ENCODE results near the gene SSBP3.

The SSBP3 gene

DNA sequence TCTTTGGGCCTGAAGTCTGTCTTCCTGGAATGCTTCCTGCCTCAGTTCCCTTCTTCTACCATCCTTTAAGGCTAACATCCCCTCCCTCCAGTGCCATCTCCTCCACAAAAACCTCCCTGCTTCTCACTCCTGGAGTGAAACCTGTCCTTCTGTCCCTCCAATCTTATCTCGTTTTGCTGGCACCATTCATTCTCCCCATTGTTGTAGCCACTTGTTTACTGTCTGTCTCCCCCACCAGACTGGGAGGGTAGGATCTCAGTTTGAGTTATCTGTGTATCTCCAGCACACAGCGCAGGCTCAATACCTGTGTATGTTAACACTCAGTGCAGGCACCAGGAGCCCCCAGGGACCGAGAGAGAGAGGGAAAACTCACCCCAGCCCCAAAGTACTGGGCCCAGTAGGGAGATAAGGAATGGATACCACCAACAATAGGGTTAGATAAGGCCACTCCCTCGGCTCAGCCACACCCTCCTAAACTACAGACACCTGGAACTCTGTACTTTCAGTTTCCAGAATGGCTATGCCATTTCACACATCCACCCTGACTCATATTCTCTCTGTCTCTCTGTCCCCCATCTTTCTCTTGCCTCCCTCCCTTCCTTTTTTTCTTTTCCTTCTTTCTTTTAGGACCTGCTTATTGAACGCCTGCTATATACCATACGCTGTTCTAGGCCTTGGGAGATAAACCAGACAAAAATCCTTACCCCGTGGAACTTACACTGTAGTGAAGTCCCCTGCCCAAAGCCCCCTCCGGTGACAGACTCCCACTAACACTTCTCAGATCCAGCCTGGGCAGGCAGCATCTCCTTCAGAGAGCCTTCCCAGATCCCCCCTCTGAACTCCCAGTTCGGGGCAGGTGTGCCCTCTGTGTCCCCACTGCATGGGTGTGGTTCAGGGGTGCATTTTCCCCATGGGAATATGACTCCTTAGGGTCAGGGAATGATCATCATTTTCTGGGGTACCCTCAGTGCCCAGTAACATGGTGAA lies 3.3 kb upstream of the SSBP3 start:
- peak; percentile 55 for DNase-seq

DNA sequence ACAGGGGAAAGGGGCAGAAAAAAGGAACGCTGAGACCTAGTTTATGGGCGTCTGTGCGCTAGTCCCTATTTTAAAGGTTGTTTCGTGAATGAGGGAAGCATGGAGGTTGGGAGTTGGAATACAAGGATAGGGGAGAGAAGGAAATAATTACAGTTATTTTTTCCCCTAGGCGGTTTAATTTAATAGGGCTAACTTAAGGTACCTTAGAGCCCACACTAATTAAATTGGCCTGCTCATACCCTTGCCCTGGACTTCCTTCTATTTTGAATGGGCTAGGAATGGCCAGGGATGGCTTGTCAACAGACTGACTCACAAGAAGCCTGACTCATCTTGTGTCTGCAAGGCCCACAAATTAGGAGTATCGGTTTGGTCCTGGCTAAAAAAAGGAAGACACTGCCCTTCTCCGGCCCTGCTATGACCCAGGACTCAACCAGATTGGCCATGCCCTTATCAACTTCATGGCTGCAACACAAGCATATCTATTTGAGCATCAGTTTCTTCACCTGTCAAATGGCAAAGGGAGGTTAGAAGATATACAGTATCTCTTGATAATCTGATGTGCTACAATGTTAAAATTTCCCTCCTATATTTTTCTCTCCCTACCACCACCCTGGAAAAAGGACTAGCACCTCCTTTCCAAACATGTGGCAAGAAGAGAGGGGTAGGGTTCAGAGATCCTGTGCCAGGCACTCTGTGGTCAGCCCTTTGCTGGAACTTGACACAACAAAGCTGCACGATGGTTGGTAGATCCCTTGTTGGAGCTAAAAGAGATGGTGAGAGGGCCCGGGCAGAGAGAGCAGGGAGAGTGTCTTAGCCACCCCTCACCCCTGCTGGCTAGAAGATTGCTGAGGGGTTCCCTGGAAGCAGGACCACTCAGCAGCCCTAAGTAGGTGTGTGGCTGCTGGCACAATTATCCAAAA lies 2.2 kb upstream of the SSBP3 start:
- DNase-seq: no peak

DNA sequence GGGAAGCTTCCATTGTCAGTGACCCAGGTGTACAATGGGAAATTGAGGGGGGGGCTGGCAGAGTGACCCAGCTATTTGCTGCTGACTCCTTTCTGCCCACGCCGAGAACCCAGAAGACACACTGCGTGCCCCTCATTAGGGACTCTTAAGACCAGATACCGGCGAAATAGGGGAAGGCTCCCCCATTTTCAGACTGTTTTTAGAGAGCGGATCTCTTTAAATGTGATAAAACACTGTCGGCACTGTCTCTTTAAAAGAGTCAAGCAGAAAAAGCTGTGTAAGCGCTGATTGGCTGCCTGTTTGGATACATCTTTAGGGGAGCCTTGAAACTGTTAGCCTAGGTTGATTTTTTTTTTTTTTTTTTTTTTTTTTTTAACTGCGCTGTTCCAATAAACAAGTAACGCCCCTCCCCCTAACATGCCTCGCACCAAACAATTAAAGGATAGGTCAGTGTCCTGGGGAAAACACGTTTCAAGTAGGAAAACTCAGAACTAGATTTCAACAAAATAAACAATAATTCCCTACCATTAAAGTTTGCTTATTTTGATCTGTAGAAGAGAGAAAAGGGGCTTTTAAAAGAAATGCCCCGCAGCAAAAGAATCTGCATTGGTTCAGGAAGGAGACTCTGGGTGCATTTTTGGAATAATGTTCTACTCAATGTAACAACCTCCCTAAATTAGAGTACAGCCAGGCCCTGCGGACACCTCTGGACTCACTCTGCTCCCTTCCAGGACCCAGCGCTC lies 1.4 kb upstream of the SSBP3 start:
- peak; percentile 65 for DNase-seq

DNA sequence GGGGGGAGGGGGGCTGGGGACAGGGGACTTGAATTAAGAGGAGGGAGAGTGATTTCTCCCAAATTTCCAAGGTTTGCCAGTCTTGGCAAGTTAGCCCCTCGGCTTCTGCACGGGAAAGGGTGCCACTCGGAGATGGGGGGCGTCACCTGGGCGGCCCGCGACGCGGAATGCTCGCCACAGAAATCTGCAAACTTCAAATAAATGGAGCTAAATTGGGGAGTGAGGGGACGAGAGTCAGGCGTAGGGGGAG lies 885 bp upstream of the SSBP3 start:
- DNase-seq: no peak

DNA sequence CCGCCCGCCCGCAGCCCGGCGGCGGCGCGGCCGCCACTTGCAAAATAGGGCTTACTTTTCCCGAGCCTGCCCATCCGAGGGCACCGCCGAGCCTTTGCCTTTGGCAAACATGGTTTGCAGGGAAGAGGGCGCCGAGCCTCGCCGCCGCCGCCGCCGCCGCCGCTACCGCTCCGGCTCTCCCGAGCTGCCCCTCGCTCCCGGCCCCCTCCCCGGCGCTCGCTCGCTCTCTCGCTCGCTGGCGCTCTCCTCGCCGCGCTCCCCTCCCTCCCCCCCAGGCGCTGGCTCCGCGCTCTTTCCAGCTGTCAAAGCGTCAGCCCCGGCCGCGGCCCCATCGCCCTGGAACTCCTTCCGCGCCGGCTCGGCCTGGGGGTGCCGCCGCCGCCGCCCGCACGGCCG lies 298 bp downstream of the SSBP3 start:
- DNase-seq: no peak

DNA sequence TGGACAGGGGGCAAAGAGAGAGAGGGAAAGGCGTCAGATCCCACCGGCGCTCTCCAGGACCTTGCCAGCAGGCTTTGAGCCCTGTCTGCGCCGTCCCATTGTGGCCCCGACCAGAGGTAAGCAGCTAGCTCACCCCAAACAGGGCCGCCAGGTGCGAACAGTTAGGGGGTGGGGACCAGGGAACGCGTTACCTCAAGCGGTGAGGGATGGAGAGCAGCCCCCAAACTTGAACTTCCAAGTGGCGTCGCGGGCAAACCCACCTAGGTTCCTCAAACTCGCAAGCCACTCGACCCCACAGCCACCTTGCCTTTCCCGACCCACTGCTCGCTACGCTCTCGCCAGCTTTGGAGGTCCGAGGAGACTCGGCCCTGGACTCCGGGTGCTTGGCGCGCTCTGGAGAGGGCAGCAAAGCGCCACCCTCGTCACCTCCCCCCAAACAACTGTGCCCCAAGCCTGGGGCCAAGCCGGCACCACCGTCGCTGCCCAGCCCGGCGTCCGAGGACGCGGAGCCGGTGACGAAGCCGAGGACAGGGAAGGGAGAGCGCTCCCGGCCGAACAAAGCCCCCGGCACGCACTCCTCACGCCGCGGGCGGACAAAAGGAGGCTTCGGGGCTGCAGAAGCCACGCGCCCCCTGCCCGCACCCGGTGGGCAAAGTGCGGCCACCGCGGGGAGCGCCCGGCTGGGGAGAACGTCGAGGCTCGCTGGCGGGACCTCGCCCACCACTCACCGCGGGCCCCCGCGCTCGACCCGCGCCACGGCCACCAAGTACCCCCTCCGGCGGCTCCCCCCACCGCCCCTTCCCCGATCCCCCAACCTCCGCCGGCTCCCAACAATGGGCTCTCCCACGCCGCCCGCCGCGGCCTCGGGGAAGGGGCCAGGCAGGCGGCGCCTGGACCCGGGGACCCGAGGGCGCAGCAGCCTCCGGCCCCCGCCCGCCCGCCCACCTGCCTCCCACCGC lies 976 bp downstream of the SSBP3 start:
- peak; percentile 42 for DNase-seq

GRCh38 chr1:54404263-54404662 lies 1.9 kb downstream of the SSBP3 start:
- no peak for DNase-seq

- DNase-seq: peak; percentile 46
Measured at GRCh38 chr1:54403808-54404261, 2.4 kb downstream of the SSBP3 start.

DNA sequence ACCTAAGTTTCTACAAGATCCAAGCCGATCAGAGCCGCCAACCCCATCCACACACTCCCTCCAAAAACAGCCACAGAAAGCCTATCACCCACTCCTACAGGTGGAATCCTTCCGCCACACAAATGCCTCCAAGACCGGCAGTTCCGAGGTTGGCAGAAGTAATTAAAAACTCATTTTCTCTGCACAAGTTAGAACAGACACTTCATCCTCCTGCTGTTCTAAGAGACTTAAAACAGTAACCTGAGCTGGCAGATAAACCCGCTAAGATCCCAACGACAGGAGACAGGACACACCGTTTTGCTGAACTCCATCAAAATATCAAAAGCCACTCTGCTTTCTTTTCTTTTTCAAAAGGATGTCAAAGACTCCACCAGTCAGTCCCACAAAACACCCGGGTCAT lies 2.8 kb downstream of the SSBP3 start:
- DNase-seq: no peak

- DNase-seq: no peak
Measured at GRCh38 chr1:54402896-54403295, 3.3 kb downstream of the SSBP3 start.

DNA sequence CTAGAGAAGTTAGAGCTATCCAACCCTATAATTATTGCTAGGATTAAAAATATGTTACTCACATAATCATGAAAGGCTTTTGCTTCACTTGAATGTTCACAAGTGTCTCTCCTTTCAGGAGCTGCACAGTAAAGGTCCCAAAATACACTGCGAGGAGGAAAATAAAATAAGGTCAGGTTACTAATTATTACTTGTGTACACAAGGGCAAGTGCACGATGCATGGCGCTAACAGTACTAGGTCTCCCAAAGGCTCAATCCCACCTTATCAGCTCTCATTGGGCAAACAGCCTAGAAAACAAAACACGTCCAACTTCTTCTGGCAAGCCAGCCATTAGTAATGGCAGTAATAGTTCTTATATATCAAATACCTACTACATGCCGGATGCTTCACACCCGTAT lies 4.4 kb downstream of the SSBP3 start:
- no peak for DNase-seq

GRCh38 chr1:54400329-54400728 lies 5.9 kb downstream of the SSBP3 start:
- peak; percentile 34 for DNase-seq

DNA sequence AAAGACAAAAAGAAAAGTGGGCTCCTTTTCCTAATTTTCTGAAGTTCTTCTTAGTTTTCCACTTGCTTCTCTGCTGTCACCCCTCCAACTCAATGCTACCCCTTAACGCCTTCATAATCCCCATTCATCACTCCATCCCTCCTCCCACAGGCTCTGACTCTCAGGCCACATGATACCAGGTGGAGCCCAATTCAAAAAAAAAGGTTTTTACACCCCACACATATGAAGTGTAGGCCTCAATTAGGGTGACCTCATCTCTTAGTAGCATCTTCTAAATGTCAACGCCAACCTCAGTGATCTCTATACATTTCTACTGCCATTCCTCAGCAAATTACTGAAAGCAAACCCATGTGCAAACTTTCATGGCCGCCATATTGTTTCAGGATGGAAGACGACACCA lies 6.4 kb downstream of the SSBP3 start:
- peak; percentile 29 for DNase-seq

GRCh38 chr1:54398963-54399528 lies 7.1 kb downstream of the SSBP3 start:
- peak; percentile 63 for DNase-seq

DNA sequence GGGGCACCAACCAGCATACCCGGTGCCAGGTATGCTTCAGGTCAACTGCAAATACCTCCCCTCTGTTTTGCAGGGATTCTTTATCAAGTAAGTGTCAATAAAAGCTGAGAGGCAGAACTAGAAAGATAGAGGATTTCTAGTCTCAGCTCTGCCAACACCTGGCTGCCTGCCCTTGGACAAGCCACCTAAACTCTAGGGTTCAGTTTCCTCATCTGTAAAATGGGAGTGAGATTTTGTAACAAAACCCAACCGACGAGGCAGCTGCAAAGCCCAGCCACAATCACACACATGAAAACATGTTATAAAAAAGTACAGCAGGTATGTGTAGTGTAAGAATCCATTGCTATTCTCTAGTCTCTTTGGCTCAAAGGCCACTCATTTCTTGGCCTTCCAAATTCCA lies 8.2 kb downstream of the SSBP3 start:
- DNase-seq: no peak

- no peak for DNase-seq
Measured at GRCh38 chr1:54397090-54397591, 9.1 kb downstream of the SSBP3 start.

DNA sequence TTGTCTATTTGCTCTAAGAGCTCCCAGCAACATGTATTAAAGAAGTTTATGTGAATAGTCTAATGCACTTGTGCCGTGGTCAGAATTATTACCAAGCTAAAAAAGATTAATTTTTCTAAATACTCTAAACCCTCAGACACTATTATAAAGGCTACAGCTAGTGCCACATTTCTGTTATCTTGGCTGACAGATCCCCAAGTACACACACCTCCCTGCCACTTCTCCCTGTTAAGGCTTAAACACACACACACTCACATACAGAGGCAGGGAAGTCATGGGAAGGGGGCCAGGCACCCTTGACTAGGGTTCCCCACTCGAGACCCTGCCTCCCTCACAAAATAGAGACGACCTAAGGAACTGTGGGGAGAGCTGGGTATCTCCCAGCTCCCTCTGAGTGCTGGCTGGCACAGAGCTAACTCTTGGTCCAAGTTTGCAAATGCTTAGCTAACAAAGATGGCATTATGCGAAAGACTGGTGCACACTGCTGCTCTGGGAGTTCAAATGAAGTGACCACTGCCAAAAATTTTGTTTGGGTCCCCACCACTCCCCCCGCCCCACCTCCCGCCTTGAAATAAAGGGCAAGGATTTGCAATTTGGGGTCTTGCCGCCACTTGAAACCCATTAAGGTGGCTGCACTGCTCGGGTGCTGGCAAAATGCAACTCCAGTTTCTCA lies 9.8 kb downstream of the SSBP3 start:
- no peak for DNase-seq

- no peak for DNase-seq
Measured at GRCh38 chr1:54395281-54395934, 10.8 kb downstream of the SSBP3 start.

- no peak for DNase-seq
Measured at GRCh38 chr1:54394104-54394503, 12.1 kb downstream of the SSBP3 start.

GRCh38 chr1:54392401-54392800 lies 13.8 kb downstream of the SSBP3 start:
- no peak for DNase-seq

All from stimulated activated CD4-positive, alpha-beta T cell treated with anti-CD3 and anti-CD28 coated beads, Interleukin-15, amount 100 ng/mL, for 24 hours (primary cell).